GM19043 (cell line): ENCODE data around the gene TNFSF13B.
A peak's percentile ranks its signal among the peaks of the same experiment; 100 is the strongest.
"Not testable (repeated sequence)": the region's sequence is repeated elsewhere in the genome, so short reads cannot be mapped to it uniquely, and the experiment has no call there.

Experiments
- ATAC-seq: cut with Tn5 transposase; IDR thresholded peaks from one replicate; pipeline ENCODE4 v1.9.1; 2021; ENCODE audit warnings: low read depth; ENCODE audit not compliant: unreplicated experiment

Gene TNFSF13B, protein sequence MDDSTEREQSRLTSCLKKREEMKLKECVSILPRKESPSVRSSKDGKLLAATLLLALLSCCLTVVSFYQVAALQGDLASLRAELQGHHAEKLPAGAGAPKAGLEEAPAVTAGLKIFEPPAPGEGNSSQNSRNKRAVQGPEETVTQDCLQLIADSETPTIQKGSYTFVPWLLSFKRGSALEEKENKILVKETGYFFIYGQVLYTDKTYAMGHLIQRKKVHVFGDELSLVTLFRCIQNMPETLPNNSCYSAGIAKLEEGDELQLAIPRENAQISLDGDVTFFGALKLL

DNA sequence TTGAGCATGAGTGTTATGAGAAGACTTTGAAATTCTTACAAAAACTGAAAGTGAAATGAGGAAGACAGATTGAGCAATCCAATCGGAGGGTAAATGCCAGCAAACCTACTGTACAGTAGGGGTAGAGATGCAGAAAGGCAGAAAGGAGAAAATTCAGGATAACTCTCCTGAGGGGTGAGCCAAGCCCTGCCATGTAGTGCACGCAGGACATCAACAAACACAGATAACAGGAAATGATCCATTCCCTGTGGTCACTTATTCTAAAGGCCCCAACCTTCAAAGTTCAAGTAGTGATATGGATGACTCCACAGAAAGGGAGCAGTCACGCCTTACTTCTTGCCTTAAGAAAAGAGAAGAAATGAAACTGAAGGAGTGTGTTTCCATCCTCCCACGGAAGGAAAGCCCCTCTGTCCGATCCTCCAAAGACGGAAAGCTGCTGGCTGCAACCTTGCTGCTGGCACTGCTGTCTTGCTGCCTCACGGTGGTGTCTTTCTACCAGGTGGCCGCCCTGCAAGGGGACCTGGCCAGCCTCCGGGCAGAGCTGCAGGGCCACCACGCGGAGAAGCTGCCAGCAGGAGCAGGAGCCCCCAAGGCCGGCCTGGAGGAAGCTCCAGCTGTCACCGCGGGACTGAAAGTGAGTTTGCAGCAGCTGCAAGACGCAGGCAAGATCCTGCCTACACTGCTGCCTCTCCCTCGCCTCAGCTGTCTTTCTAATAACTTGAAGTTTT is at the start of gene TNFSF13B:
TNFSF13B (plus strand) TSS at position 118 of the 728 bp plus-strand sequence; CDS start at position 296, 178 bp downstream.
- peak; percentile 52 for ATAC-seq

GRCh38 chr13:108220041-108220440 is 49.5 kb upstream of the TNFSF13B start:
- ATAC-seq = no peak

DNA sequence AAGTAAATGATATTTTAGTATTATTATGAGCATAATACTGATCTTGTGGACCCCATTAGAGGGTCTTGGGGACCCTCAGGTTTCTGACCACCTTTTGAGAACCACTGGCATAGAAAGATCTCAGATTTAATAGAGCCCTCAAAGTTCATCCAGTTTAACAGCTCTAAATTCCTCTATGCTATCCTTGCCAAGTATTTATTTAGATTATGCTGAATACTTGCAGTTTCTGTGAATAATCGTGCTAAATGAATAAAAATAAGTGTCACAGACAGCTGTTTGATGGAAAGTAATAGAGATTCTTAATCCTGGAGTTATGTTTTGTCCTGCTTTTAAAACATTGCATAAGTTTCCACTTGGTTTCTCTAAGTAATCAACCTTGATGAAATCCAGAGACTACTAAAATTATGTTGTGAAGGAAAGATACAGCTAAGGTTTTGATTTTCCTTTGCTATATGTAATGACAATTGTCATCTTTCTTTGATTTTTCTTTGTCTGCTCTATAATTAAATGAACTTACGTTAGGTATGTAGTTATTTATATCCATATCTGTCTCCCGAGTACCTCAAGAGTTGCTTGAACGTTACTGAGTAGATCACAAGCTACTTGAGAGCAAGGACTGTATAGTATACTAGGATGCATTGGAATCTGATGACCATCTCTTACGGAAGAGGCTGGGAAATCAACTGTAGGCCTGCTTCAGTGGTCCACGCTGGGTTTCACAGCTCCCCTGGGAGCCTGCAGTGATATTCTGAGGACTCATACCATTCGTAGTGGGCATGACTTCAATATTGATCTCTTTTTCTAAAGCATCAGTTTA is 45.6 kb upstream of the TNFSF13B start:
- no peak for ATAC-seq

DNA sequence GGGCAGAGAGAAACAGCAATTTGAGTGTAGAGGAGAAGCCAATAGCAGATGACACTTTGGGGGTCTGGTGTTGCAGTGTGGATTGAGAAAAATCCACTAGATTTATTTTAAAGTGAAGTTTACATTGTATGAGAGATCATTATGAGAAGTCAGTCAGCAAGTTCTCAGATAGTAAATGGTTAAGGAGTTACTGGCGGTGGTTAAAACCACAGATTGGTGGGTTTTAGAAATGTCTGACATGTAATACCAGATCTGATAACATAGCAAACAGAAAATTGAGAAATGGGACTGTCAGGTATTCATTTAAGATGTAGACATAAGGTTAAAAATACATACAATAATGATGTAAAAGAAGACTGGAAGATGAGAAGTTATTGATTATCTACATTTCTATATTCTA is 44.1 kb upstream of the TNFSF13B start:
- ATAC-seq = peak; percentile 70

DNA sequence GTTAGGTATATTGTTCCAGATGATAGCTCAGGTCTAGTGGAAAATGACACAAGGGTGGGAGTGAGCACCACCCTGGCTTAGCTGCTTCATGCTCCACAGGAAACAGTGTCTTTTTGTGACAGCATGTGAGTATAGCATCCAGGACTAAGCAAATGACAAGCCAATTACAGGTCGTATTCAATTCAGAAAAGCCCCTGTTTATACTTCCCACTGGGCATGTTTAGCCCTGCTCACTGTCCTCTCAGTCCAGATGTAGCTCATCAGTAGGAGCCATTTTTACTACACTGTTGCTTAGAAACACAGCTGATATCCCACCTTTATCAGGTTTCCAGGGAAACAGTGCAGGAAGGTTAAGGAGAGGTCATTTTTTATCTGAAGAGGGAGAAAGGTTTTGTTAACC is 43.3 kb upstream of the TNFSF13B start:
- ATAC-seq = peak; percentile 33

DNA sequence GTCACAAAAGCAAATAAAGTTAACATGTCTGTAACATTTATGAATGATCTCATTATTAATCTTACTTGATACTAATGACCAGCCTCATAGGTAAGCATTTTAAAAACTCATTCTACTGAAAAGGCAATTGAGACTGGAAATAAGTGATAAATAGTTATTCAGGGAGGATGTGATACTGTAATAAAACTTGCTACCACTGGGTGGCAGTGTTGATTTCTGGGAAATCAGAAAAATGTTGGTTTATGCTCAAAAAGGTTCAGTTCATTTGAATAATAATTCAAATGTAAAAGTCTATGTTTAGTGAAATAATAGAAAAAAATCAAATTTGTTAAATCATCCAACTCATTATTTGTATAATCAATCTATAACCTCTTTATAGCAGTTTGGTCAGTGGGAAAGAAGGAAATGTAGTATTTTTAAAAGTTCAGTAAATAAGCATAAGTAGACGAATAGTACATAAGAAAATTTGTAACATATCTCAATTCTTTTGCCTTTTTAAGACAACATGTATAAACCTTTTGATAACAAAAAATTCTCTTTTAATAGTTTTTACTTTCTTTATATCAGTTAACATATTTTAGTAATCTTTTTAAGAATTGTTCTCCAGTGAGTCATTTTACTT is 41.8 kb upstream of the TNFSF13B start:
- no peak for ATAC-seq

DNA sequence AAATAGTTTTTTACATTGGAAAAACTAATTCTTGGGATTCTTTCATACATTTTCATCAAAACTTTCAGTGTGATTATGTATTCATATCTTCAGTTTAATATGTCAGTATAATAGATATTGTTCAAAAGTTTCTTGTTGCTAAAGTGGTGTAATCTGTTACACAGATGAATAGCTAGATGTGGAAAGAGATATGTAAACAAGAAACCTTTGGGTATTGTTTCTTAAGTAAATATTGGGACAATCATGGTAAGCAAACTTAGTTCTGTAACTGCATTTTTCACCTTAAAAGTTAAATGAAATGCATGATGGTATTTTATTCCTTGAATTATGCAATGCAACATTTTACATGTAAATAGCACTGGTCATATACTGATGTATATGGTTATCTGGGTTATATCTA is 39.1 kb upstream of the TNFSF13B start:
- ATAC-seq = no peak

- ATAC-seq = no peak
Measured at GRCh38 chr13:108249150-108249549, 20.4 kb upstream of the TNFSF13B start.

DNA sequence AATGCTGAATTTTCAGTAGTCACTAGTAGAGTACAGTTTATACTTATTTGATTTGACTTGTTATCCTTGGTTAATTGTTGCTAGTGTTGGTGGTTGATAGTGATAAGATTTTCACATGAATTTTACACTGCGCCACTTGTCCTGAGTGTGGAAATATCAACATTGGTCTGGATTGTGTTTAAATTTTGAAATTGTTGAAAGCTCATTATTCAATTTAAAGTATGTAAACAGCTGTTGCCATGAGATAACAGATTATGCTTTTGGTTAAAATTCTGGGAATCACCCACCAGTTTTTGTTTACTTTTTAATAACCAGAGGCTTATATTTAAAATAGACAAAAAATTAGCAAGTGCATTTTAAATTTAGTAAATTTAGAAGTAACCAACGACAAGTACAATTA is 12.3 kb upstream of the TNFSF13B start:
- no peak for ATAC-seq

DNA sequence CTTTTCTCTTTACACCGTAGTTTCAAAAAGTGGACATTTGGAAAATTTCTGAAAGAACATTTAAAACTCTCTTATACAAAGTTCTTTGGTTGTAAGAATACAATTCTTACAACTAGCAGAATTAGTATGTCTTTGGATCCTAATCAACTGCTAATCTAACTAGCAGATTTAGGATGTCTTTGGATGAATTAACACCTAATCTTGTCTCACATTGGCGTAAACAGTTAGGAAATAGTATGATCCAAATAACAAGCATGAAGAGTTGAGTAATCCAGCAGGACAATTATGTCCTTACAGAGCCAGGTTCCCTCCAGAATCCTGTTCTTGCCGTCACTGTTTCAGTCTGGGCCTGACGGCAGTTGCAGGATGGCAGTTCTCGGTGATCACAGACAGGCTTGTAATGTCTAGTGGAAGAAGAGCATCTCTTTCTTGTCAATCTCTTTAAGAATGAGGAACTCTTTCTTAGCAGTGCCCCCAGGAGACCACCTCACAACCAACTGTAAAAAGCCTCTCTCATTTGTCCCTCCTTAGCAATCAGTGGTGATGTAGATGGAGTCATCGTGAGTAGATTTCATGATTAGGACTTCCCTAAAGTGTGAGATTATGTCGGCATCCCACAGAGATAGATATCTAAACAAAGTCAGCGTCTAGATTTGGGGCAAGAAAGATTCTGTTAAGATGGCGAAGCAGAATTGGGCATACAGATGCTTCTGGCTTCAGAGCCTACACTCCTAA is 5.7 kb upstream of the TNFSF13B start:
- ATAC-seq = no peak

DNA sequence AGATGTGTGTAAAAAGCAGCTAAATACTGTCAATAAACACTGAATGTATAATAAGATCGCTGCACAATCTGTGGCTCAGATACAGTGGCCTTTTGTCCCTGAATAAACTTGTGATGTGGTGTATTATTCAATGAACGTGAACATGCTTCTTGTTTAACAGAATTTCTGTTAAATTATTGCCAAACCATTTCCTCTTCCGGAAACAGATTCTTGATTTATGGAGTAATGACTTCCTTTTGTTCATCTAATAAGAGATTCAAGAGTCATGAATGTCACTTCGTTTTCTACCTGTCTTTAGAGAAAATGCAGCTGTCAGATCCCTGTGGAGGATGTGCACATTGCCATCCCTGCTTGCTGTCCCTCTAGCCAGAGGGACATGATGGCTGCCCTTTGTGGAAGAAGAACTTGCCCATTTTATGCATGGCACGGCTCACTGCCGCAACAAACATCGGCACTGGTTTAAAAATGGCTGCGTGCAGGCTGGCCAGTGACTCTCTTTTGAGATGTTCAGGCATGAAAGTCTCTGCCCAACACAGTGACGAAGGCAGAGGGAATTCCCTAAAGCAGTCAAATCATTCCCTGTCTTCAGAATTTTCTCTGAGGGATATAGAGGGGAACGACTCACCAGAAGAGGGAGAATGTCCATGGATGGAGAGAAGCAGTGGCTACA is 3.1 kb upstream of the TNFSF13B start:
- no peak for ATAC-seq

- no peak for ATAC-seq
Measured at GRCh38 chr13:108267347-108267746, 2.2 kb upstream of the TNFSF13B start.

GRCh38 chr13:108267855-108268254 is 1.7 kb upstream of the TNFSF13B start:
- not testable (repeated sequence) for ATAC-seq

DNA sequence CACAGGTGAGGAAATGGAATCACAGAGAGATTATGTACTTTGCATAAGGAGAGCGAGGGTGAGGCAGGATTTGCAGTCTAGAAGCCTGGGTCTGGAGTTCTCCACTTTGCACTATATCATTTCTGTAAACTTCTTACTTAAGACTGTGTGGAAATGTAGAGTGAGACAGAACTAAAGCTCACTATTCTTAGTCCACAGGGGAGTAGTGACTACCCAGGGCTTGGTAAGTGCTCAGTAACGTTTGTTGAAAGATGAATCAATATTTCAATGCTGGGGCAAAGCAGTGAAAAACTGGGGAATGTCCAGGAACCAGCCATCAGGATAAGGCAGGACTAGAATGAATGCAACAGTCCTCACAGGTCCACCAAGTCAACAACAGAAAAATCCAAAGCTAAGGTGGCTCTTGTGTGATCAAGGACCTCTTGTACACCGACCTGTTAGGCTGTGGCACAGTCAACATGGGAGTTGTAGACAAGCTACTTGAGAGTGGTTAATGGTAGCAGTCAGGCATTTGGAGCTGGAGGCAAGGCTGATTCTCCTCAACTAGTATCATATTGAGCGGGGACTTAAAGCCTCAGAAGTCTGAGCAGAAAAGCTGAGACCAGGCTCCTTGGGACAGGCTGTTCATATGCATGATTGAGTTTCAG is 929 bp upstream of the TNFSF13B start:
- ATAC-seq = no peak

DNA sequence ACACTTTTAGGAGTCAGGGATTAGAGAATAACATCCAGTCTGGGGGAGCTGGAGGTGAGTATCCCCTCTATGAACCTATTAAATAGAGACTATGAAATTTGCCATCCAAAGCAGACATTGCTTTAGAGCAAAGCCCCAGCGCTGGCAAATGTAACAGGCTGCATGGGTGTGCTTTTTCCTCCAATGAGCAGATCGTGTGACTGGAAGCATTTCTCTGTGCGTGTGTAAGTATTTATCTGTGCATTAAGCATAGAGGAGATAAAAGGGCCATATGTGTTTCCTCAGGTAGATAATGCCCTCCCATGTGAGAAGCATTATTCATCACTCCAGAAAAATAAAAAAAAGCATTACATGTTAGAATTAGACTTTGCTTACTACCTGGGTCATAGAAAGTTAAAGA is 924 bp downstream of the TNFSF13B start:
- peak; percentile 6 for ATAC-seq

GRCh38 chr13:108272333-108272732 is 2.8 kb downstream of the TNFSF13B start:
- ATAC-seq = no peak

DNA sequence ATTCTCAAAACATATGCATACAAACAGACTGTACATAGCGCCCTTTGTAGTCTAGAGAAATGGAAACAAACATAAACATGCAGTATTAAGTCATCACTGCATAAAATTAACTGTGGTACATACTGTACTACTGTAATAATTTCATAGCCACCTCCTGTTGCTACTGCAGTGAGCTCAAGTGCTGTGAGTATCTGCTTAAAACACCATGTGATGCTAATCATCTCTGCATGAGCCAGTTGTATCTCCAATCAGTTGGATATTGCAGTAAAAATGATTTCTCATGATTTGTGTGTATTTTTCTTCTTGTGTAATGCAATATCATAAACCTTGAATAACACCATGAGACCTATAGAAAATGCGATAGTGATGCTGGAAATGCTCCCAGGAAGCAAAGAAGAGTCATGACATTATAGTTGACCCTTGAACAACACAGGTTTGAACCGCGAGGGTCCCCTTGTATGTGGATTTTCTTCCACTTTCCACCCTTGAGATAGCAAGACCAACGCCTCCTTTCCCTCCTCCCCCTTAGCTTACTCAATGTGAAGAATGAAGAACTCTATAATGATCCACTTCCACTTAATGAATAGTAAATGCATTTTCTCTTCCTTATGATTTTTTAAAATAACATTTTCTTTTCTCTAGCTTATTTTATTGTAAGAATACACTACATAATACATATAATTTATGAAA is 4.1 kb downstream of the TNFSF13B start:
- no peak for ATAC-seq

DNA sequence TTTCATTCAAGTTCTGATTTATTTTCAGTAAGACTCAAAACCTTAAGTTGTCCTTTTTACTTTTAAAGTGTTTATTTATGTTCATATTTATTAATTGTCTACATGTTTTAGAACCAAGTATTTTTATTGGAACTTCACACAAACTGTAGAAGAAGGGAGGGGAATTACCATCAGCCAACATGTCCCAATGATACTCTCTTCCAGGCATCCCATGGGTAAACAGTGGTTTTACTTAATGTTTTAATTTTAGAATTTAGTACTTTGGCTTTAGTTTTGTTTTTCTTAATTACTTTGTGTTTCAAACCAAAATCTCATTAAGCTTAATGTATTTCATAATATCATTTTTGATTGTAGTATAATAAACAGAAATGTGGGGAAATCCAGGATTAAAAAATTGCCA is 5.2 kb downstream of the TNFSF13B start:
- ATAC-seq = no peak

GRCh38 chr13:108276060-108276459 is 6.5 kb downstream of the TNFSF13B start:
- ATAC-seq = no peak
